ENCODE measurements around the gene COPG2.

DNA sequence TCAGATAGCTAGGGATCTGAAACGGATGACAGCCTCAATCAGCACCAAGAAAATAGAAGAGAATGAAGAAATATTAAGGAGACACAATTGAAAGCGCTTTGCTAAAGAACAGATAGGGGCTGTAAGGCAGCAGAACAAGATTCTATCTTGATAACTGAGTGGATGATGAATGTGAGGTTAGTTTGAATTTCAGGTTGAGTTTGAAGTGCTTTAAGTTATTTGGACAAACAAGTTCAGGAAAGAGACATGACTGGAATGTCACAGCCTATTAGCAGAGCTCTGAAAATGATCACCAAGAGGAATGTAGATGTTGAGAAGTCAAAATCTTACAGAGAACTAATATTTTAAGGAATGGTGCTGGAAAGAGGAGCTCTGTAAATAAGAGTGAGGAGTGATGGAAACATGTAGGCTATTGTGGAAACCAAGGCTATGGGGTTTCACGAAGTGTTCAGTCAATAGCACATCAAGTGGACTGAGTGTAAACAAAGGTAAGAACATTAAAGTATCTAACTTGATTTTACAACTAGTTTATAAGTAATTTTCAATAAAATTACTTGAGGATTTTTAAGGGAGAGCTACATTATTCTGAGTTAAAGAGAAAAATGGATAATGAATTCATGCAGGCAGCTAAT lies 115.0 kb downstream of the COPG2 start:
- TF ChIP-seq, protein P1, sequence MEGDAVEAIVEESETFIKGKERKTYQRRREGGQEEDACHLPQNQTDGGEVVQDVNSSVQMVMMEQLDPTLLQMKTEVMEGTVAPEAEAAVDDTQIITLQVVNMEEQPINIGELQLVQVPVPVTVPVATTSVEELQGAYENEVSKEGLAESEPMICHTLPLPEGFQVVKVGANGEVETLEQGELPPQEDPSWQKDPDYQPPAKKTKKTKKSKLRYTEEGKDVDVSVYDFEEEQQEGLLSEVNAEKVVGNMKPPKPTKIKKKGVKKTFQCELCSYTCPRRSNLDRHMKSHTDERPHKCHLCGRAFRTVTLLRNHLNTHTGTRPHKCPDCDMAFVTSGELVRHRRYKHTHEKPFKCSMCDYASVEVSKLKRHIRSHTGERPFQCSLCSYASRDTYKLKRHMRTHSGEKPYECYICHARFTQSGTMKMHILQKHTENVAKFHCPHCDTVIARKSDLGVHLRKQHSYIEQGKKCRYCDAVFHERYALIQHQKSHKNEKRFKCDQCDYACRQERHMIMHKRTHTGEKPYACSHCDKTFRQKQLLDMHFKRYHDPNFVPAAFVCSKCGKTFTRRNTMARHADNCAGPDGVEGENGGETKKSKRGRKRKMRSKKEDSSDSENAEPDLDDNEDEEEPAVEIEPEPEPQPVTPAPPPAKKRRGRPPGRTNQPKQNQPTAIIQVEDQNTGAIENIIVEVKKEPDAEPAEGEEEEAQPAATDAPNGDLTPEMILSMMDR (IDR thresholded peaks at IDR 0.05) = no peak
- TF ChIP-seq POLR2A (IDR thresholded peaks at IDR 0.05) = no peak

All from lower leg skin (tissue), 3 donors.